Activated CD8-positive, alpha-beta memory T cell treated with anti-CD3 and anti-CD28 coated beads for 24 hours (primary cell): ENCODE measurements around the gene AP1G2.
"Not testable (repeated sequence)": the region's sequence is repeated elsewhere in the genome, so short reads cannot be mapped to it uniquely, and the experiment has no call there.

Experiments
- DNase-seq: peaks from one replicate; pipeline ENCODE4 v3.0.0-alpha.2; 2020

Gene AP1G2

DNA sequence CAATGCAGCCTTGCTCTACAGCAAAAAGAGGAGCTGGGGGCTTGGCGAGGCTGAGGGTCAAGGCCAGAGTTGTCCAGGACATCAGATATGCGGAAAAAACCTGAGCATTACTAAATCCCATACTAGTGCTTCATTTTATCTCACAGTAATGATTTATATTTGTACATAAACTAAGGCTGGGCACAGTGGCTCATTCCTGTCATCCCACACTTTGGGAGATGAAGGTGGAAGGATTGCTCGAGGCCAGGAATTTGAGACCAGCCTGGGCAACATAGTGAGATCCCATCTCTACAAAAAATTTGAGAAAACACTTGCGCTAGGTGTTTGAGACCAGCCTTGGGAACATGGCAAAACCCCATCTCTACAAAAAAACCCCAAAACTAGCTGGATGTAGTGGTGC lies 22.6 kb upstream of the AP1G2 start:
- DNase-seq: no peak

DNA sequence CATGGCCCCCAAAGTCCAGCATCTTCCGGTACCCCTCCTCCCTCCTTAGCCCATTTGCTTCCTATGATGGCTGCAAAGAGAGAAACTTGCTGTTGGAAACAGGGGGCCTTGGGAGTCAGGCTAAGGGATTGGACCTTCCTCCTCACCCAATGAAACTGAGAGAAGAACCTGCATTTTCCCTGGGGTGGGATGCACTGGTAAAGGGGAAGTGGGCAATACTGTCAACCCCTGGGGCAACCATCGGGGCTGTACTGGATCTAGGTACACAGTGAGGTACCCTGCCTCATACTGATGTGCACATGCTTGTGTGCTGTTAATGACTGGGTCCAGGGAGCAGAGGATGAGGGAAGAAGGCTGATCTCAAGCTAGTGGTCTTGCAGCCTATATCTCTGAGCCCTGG lies 22.0 kb upstream of the AP1G2 start:
- DNase-seq: no peak

DNA sequence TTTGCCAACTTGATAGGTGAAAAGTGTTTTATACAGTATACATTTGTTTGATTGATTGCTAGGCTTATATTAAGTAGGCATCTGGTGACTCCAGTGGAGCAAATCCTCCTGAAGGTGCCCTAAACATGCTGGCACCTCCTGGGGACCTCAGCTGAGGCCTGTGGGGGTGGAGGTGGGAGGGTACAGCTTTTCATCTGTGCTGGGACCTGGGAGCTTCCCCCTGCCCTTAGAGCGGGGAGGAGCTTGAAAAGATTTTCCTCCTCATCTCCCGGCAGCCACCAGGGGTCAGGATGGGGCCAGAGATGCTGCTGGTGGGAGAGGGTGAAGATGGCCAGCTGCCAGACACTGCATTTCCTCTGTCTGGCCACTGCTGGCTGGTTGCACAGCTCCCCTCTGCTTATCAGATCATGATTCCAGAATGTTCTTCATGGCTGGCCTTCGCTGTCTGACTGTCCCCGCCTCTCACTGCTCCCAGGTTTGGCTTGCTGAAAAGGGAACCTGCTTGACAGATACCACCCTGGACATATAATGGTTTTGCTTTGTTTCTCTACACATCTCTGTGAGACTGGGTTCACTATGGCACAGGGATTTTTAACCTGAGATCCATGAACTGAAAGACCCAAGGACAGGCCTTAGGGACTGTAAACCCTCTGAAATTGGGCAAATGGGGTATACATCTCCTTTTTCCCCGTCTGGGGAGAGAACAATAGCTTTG lies 21.4 kb upstream of the AP1G2 start:
- peak; percentile 89 for DNase-seq

DNA sequence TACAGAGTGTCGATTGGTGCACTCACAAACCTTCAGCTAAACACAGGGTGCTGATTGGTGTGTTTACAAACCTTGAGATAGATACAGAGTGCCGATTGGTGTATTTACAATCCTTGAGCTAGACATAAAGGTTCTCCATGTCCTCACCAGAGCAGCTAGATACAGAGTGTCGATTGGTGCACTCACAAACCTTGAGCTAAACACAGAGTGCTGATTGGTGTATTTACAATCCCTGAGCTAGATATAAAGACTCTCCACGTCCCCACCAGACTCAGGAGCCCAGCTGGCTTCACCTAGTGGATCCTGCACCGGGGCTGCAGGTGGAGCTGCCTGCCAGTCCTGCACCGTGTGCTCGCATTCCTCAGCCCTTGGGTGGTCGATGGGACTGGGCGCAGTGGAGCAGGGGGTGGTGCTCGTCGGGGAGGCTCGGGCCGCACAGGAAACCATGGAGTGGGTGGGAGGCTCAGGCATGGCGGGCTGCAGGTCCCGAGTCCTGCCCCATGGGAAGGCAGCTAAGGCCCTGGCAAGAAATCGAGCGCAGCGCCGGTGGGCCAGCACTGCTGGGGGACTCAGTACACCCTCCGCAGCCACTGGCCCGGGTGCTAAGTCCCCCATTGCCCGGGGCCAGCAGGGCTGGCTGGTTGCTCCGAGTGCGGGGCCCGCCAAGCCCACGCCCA lies 17.1 kb upstream of the AP1G2 start:
- not testable (repeated sequence) for DNase-seq

DNA sequence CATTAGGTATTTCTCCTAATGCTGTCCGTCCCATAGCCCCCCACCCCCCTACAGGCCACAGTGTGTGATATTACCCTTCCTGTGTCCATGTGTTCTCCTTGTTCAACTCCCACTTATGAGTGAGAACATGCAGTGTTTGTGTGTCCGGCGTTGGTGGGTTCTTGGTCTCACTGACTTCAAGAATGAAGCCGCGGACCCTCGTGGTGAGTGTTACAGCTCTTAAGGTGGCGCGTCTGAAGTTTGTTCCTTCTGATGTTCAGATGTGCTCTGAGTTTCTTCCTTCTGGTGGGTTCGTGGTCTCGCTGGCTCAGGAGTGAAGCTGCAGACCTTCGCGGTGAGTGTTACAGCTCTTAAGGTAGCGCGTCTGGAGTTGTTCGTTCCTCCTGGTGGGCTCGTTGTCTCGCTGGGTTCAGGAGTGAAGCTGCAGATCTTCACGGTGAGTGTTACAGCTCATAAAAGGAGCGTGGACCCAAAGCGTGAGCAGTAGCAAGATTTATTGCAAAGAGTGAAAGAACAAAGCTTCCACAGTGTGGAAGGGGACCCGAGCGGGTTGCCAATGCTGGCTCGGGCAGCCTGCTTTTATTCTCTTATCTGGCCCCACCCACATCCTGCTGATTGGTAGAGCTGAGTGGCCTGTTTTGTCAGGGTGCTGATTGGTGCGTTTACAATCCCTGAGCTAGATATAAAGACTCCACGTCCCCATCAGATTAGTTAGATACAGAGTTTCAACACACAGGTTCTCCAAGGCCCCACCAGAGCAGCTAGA lies 16.4 kb upstream of the AP1G2 start:
- DNase-seq: not testable (repeated sequence)

DNA sequence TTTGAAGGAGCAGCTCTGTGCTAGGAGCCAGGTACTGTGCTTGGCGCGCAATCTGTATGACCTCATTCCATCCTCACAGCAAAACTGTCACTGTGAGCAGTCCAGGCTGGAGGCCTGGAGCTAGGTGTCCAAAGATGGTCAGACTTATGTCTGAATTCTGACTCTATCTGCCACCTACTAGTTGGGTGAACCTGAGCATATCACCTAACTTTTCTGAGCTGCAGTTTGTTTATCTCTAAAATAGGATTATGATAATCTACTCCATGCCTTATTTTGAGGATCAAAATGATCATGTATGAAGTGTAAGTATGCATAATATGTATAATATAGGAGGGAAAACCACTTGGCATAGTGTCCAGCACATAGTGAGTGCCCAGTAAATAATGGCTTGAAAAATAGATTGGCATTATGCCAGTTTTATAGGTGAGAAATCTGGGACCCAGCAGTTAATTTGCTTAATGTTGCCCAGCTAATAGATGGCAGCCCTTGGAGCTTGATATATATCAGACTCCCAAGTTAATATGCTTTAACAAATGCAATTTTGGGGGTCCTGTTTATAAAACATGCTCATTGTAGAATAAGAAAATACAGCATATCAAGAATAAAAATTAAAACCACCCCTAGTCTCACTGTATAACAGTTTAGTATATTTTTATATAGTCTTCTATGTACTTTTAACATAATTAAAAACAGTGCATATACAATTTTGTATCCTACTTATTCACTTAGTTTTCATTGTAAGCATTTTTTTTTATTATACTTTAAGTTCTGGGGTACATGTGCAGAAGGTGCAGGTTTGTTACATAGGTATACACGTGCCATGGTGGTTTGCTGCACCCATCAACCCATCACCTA lies 15.5 kb upstream of the AP1G2 start:
- DNase-seq: no peak

DNA sequence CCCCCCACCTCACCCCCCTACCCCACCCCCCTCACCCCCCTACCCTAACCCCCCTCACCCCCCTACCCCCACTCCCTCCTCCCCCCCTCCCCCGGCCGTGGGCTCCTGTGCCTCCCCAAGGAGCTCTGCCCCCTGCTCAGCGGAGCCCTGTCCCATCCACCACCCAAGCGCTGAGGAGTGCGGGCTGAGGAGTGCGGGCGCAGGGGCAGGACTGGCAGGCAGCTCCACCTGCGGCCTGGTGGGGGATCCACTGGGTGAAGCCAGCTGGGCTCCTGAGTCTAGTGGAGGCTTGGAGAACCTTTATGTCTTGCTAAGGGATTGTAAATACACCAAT lies 13.3 kb upstream of the AP1G2 start:
- DNase-seq: no peak

DNA sequence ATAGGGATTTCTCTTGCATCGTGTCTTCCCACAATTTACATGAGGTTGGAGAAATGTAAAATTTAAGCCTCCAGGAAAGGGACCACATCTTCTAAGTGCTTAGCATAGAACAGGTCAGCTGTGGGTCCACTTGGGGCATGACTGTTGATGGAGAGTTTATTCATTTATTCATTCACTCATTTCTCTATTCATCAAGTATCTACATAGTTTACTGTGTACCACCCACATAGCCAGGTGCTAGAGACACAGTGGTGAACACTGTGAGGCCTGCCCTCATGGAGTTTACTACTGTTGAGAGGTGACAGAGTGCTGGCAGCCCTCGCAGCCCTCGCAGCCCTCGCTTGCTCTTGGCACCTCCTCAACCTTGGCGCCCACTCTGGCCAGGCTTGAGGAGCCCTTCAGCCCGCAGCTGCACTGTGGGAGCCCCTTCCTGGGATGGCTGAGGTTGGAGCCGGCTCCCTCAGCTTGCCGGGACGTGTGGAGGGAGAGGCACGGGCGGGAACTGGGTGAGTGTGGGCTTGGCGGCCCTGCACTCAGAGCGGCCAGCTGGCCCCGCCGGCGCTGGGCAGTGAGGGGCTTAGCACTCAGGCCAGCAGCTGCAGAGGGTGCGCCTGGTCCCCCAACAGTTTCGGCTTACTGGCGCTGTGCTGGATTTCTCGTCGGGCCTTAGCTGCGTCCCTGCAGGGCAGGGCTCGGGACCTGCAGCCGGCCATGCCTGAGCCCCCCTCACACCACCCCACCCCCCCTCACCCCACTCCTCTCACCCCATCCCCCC lies 12.7 kb upstream of the AP1G2 start:
- DNase-seq: no peak

DNA sequence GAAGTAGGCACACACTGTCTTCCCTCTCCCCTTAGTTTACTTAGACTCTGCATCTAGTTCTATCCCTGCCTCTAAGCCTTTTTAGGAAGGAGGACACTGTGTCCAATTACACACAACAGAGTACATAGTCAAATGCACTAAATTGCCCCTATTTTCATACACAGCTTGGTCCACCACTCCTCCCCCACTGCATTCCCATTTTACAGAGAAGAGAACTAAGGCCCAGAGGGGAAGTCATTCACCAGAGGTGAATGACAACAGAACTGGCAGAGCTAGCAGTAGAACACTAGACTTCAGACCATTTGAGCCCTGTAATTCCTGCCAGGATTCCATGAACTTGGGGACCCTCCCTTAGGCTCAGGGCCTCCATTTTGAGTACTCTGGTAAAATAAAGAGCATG lies 12.1 kb upstream of the AP1G2 start:
- DNase-seq: no peak

DNA sequence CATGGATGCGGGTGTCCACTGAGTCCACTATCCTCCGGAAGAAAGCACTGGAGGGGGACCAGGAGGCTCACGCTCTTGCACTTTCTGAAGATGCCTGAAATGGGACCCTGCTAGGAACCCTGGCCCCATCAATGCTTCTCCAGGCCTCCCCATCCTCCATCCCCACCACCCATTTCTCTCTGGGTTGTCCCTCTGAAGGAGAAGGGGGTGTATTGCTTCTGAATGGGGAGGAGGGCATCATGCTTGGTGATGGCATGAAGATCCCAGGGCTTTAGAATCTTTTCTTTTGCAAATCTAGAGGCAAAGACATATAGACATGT lies 11.7 kb upstream of the AP1G2 start:
- no peak for DNase-seq

DNA sequence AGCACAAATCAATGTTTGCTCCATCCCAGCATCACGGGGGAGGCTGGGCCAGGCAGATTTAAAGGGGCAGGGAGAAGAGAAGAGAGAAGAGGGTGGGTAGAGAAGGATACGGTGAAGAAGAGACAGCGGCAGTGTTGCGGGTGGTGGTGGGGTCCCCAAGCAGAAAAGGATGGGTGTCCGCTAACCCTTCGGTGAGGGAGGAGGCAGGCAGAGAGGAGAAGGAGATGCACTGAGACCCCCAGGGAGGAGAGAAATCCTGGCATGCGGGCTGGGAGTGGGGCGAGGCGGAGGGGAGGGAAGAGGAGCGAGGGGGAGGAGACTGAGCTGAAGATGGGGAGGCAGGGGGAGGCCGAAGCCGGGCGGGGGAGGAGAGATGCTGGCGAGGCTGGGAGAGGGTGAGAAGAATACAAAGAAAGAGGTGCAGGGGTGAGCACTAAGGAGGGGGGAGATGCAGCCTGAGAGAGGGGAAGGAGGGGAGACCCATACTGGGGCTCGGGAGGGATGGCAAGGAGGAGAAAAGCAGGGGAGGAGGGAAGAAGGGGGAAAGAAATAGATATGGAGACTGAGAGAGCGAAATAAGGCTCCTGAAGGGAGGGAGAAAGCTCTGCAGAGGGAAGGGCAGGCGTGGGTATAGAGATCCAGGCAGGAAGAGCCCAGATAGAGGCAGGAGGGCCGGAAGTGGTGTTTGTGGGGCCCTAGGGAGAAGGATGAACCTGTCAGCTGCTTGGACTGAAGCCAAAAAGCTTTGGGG lies 11.1 kb upstream of the AP1G2 start, which contains the start of gene JPH4:
TSS of gene JPH4 (minus strand) at position 231 of the 751 bp plus-strand sequence. CDS start 1,337 bp downstream, outside the sequence.
- DNase-seq: no peak

DNA sequence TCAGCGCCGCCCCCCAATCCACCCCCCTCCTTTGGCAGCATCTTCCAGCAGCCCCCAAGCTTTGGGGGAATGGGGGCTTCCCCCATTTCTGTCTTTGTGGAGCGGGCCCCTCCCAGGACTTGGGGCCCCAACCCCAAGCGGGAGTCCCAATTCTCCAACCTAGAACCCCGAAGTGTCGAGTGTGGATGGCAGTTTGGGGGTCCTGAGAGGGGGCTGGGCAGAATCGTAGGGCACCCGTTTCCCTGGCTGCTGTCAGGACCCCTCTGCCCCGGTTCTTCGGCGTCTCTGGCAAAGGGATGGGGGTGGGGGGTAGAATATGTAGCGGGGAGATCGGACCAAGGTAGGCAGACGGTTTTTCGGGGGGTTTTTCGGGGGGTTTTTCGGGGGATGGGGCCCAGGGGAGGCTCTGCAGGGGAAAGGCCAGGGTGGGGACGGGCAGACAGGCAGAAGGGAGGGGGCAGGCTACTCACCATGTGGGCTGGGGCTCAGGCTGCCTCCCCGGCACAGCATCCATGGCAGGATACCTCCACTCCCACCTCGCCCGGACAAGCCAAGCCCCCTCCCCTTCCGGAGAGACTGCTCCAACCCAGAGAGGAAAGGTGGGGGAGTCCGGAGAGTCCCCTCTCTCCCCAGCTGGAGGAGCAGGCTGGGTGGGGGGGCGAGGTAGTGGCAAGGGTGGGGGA lies 10.3 kb upstream of the AP1G2 start:
- no peak for DNase-seq

DNA sequence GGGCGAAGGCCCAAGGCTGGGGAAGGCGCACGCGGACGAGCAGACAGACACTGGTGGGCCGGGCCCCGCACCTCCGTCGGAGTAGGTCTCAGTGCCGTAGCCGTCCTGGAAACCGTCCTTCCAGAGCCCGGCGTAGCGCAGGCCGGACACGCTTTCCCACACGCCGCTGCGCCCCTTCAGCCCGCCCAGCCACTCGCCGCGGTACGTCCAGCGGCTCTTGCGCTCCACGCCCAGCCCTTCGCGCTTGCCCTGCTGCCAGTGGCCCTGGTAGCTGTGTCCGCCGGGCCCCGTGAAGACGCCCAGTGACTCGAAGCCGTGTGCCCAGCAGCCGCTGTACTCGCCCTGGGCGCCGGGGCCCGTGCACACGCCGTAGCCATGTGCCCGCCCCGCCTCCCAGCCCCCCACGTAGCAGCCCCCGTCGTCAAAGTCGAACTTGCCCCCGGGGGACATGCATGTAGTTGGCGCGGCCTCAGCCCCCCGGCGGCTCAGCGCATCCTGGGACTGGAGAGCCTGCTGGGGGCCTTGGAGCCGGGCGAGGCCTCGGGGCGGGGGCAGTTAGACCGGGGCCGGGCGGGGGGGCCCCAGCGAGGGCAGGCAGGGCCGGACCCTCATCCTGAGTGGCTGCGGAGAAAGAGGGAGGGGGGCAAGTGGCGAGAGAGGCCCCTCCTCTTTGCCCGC lies 9.6 kb upstream of the AP1G2 start:
- DNase-seq: peak; percentile 67

DNA sequence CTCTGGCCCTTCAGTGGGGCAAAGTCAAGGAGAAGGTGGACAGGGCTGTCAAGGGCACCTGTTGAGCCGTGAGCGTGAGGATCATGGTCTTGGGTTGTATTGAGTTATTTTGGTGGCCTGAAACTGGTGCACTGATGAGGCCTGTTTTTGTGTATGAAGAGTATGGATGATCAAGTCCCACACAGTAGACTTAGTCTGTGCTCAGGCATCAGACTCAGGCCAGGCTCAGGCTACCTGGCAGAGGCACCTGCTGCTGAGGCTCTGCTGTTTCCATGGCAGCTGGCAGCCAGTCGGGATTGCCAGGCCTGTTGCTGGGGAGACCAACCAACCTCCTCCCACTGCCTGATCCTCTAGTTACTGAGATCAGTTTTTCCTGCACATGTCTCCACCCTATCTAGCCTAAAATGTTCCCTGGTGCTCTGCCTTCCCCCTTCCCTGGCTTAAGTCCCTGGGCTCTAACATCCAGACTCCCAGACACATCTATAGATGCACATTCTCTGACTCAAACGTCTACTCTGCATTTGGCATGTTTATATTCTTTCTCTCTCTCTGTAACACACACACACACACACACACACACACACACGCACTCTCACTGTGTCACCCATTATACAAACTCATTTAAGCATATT lies 5.9 kb upstream of the AP1G2 start:
- DNase-seq: no peak

DNA sequence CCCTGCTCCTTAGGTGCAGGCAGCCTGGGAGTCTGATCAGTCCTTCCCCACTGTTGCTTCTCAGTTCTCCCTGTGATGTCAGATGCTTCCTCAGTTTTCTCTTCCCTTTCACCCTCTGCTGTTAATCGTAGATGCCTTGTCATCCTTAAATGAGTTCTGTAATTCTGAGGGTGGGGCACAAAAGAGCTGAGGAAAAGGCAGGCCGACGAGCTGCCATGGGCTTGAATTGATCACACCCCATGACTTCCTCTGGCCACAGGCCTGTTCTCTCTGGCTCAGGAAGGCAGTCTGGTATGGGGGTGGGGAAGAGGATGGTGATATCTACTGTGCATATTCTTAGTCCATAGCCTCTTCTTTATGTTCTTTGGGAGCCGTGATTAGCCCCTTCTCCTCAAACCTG lies 5.2 kb upstream of the AP1G2 start:
- no peak for DNase-seq

DNA sequence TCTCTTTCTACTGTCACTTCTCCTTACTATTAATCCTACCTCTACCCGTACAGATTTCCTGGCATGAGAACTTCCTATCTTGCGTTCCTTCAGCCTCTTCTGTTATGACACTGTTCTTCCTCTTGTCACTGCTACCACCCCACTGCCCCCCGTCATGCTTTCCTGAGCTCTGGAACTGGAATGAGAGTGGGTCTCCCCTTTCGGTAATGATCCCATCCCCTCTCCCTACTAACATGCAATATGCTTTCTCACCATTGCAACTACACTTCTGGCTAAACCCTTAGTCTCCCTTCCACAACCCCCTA lies 4.9 kb upstream of the AP1G2 start:
- no peak for DNase-seq

DNA sequence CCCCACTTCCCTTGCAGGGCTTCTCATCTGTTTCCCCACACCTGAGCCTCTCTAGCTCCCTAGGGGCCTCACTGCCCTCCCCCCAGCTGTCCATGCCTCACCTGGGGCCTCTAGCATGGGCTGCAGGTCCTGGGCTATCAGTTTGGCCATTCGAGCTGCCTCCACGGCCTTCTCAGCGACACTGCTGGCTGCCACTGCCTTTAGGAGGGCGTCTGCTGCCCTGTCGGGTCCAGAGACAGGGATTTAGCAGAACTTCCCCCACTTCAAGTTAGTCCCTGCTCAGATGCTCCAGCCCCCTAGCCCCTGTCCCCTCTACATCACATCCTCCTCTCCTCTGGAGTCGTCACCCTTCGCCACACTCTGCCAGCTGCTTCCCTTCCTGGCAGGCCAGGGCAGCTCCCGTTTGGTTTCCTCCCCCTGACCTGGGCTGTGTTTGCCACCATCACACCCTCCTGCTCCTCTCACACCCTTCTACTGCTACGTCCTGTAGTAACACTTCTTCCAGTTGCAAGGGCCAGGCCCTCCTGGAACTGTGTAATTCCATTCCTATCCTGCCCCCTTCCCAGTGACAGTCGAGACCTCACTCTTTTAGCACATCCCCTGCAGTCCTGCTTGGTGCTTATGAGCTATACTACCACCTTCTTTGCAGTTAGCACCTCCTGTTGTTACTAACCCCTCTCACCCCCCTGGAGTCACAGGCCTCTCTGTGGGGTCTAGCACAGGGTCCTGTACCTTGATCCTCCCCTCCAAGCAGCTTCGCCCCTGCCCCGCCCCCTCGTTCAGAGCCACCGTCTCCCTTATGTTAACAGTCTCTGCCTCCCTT lies 4.3 kb upstream of the AP1G2 start:
- no peak for DNase-seq

DNA sequence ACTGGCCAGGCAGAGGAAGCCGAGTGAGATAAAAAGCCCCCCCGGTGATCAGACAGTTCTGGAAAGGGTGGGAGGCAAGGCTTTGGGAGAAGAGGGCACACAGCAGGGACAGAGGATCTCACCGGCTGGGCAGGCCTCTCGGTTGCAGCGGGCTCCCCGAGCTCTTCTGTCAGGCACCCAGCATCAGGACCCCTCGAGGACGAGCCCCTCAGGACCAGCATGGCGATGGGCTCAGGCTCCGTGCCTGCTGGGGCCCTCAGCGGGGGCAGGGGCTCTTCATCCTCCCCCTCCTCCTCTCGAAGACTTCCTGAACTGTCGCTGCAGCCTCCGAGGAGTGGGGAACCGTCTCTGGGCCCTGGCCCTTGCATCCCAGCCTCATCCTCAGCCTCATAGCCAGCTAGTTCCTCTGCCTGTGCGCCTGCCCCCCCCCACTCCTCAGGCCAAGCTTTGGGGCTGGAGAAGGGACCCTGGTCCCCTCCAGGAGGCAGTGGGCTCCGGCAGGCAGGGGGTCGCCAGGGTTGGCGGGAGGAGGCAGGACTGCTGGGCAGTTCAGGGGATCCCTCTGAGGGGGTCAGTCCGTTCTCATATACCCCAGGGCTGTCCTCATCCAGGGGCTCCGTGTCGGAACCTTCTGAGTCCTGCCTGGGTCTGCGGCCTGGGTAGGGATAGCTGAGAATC lies 3.4 kb upstream of the AP1G2 start:
- DNase-seq: peak; percentile 52
